GM23338 (cell line): ENCODE measurements around the gene LPP. TPM values are rescaled to one million over a fixed set of nuclear protein-coding genes. Genes with fewer than 3 reads are reported as not detected.

Experiments used
- ATAC-seq: fragments of 200-7000 bp; cut with Tn5 transposase; 3 replicates; pipeline ENCODE4 v1.9.1; 2020
- DNase-seq: peaks from one replicate; pipeline ENCODE4 v3.0.0-alpha.2; 2015; ENCODE audit warnings: low spot score
- H2AFZ ChIP-seq: fragments of 200-600 bp; sonication (generic); 2 replicates; pipeline ENCODE4 v1.8.0; 2016; ENCODE audit warnings: antibody characterized with exemption, mild to moderate bottlenecking, moderate library complexity
- H3F3A ChIP-seq: fragments of 200-600 bp; sonication (generic); replicated peaks from 2 replicates; pipeline ENCODE4 v1.8.0; 2017; ENCODE audit warnings: antibody characterized with exemption, mixed run types, low read depth
- H3K27ac ChIP-seq: fragments of 200-600 bp; sonication (generic); 2 replicates; pipeline ENCODE4 v1.6.1; 2016; ENCODE audit warnings: low read depth
- H3K27me3 ChIP-seq: fragments of 200-600 bp; sonication (generic); 2 replicates; pipeline ENCODE4 v1.8.0; 2016; ENCODE audit warnings: mild to moderate bottlenecking, mixed run types, moderate library complexity; ENCODE audit not compliant: insufficient read depth
- H3K36me3 ChIP-seq: fragments of 200-600 bp; sonication (generic); 2 replicates; pipeline ENCODE4 v1.8.0; 2016; ENCODE audit warnings: mild to moderate bottlenecking; ENCODE audit not compliant: insufficient read depth
- H3K4me1 ChIP-seq: fragments of 200-600 bp; sonication (generic); 2 replicates; pipeline ENCODE4 v1.8.0; 2016; ENCODE audit warnings: mild to moderate bottlenecking, moderate library complexity; ENCODE audit not compliant: insufficient read depth
- H3K4me2 ChIP-seq: fragments of 200-600 bp; sonication (generic); 2 replicates; pipeline ENCODE4 v1.7.1; 2017; ENCODE audit warnings: mixed run types
- H3K4me3 ChIP-seq: fragments of 200-600 bp; sonication (generic); 2 replicates; pipeline ENCODE4 v1.6.1; 2016; ENCODE audit warnings: mixed run types
- H3K79me2 ChIP-seq: fragments of 200-600 bp; sonication (generic); replicated peaks from 2 replicates; pipeline ENCODE4 v1.8.0; 2017; ENCODE audit warnings: mild to moderate bottlenecking; ENCODE audit not compliant: insufficient read depth
- H3K9me2 ChIP-seq: fragments of 200-600 bp; sonication (generic); 2 replicates; pipeline ENCODE4 v1.8.0; 2017; ENCODE audit not compliant: insufficient read depth
- H4K20me1 ChIP-seq: fragments of 200-600 bp; sonication (generic); replicated peaks from 2 replicates; pipeline ENCODE4 v1.8.0; 2017; ENCODE audit warnings: mild to moderate bottlenecking; ENCODE audit not compliant: insufficient read depth
- H3K27ac Mint-ChIP-seq: 2 replicates; pipeline ENCODE4 v1.8.0; 2020; ENCODE audit warnings: inconsistent platforms, mild to moderate bottlenecking, moderate library complexity, mixed read lengths
- H3K27me3 Mint-ChIP-seq: 3 replicates; pipeline ENCODE4 v1.8.0; 2022; ENCODE audit warnings: low read depth, mild to moderate bottlenecking, moderate library complexity, mixed read lengths, inconsistent platforms; ENCODE audit not compliant: insufficient read depth, poor library complexity
- H3K36me3 Mint-ChIP-seq: 3 replicates; pipeline ENCODE4 v1.8.0; 2021; ENCODE audit warnings: low read depth, mild to moderate bottlenecking, inconsistent platforms, moderate library complexity, mixed read lengths
- H3K4me1 Mint-ChIP-seq: 3 replicates; pipeline ENCODE4 v1.8.0; 2020; ENCODE audit warnings: mild to moderate bottlenecking, inconsistent platforms, mixed read lengths
- H3K4me3 Mint-ChIP-seq: 3 replicates; pipeline ENCODE4 v1.8.0; 2021; ENCODE audit warnings: moderate library complexity, mild to moderate bottlenecking, inconsistent platforms, mixed read lengths
- H3K9me3 Mint-ChIP-seq: 3 replicates; pipeline ENCODE4 v1.8.0; 2020; ENCODE audit warnings: moderate library complexity, mild to moderate bottlenecking, inconsistent platforms, mixed read lengths
- CREB1 ChIP-seq: fragments of 250-450 bp; sonication (Bioruptor Pico); IDR thresholded peaks from 2 replicates; pipeline ENCODE4 v1.5.0; 2020; ENCODE audit warnings: low read depth, mild to moderate bottlenecking, moderate library complexity
- EZH2 ChIP-seq: fragments of 200-600 bp; sonication (generic); IDR thresholded peaks from one replicate; pipeline ENCODE4 v1.8.0; 2017; ENCODE audit warnings: antibody characterized with exemption, mild to moderate bottlenecking, low read depth; ENCODE audit not compliant: unreplicated experiment
- JUNB ChIP-seq: IDR thresholded peaks from one replicate; pipeline ENCODE4 v1.6.1; 2016; ENCODE audit warnings: antibody characterized with exemption; ENCODE audit not compliant: unreplicated experiment
- NANOG ChIP-seq: IDR thresholded peaks from 2 replicates; pipeline ENCODE4 v1.6.1; 2016; ENCODE audit warnings: antibody characterized with exemption, borderline replicate concordance
- STAT1 ChIP-seq: IDR thresholded peaks from one replicate; pipeline ENCODE4 v1.6.1; 2016; ENCODE audit warnings: antibody characterized with exemption; ENCODE audit not compliant: unreplicated experiment
- ZNF114 ChIP-seq: fragments of 250-450 bp; sonication (Bioruptor Pico); IDR thresholded peaks from 2 replicates; pipeline ENCODE4 v1.5.0; 2020; ENCODE audit warnings: mild to moderate bottlenecking, moderate library complexity
- polyA plus RNA-seq: library from polyadenylated mRNA; unstranded; fragments of >200 nt; fragmentation: Nextera tagmentation; extraction: Ambion mirVana; gene quantifications from 2 replicates; pipeline ENCODE4 v1.2.1, GENCODE V29; 2016
- total RNA-seq: library from RNA; depleted of rRNA; stranded (reverse); fragments of >200 nt; shearing (Covaris generic); gene quantifications from 2 replicates; pipeline ENCODE4 v1.2.3, GENCODE V29; 2014
- TF ChIP-seq, protein P1 (sequence below): IDR thresholded peaks from one replicate; pipeline ENCODE4 v1.6.1; 2018; ENCODE audit warnings: antibody characterized with exemption; ENCODE audit not compliant: unreplicated experiment
- TF ChIP-seq, protein P2 (sequence below), 2 experiments: fragments of 200-600 bp in 1 of 2; sonication (generic) in 1 of 2; conservative IDR thresholded peaks; 2 replicates each; pipeline versions ENCODE4 v1.5.1 to v1.6.1; 2016 to 2017; ENCODE audit warnings: antibody characterized with exemption in 2 of 2, low read depth in 2 of 2, mild to moderate bottlenecking in 2 of 2, moderate library complexity in 1 of 2
- TF ChIP-seq, protein P3 (sequence below): fragments of 250-450 bp; sonication (Bioruptor Pico); IDR thresholded peaks from 2 replicates; pipeline ENCODE4 v1.5.0; 2020; ENCODE audit warnings: mild to moderate bottlenecking, moderate library complexity

The LPP gene
- total and polyA plus RNA-seq, 2 experiments from 2014 or later: 23.0 to 35.2 TPM

DNA sequence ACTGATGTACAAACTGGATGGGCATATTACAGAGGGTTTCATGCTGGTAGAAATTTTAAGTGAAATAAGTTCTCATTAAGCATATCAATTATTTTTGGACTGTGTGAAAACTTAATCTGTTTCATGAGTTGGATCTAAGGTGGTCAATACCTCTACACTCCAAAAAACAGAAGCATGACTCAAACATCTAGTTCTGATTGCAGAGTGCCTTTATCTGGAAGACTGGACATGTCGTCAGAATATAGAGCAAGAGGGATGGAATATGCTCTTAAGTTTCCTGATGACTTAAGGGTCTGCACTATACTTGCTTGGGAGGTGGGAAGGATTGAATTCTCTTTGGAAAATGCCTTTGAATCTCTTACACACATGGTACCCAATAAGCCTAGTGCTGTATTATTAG is 138.3 kb downstream of the LPP start (continued):
- TF ChIP-seq, protein P1, sequence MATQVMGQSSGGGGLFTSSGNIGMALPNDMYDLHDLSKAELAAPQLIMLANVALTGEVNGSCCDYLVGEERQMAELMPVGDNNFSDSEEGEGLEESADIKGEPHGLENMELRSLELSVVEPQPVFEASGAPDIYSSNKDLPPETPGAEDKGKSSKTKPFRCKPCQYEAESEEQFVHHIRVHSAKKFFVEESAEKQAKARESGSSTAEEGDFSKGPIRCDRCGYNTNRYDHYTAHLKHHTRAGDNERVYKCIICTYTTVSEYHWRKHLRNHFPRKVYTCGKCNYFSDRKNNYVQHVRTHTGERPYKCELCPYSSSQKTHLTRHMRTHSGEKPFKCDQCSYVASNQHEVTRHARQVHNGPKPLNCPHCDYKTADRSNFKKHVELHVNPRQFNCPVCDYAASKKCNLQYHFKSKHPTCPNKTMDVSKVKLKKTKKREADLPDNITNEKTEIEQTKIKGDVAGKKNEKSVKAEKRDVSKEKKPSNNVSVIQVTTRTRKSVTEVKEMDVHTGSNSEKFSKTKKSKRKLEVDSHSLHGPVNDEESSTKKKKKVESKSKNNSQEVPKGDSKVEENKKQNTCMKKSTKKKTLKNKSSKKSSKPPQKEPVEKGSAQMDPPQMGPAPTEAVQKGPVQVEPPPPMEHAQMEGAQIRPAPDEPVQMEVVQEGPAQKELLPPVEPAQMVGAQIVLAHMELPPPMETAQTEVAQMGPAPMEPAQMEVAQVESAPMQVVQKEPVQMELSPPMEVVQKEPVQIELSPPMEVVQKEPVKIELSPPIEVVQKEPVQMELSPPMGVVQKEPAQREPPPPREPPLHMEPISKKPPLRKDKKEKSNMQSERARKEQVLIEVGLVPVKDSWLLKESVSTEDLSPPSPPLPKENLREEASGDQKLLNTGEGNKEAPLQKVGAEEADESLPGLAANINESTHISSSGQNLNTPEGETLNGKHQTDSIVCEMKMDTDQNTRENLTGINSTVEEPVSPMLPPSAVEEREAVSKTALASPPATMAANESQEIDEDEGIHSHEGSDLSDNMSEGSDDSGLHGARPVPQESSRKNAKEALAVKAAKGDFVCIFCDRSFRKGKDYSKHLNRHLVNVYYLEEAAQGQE: no peak
- TF ChIP-seq, protein P2, sequence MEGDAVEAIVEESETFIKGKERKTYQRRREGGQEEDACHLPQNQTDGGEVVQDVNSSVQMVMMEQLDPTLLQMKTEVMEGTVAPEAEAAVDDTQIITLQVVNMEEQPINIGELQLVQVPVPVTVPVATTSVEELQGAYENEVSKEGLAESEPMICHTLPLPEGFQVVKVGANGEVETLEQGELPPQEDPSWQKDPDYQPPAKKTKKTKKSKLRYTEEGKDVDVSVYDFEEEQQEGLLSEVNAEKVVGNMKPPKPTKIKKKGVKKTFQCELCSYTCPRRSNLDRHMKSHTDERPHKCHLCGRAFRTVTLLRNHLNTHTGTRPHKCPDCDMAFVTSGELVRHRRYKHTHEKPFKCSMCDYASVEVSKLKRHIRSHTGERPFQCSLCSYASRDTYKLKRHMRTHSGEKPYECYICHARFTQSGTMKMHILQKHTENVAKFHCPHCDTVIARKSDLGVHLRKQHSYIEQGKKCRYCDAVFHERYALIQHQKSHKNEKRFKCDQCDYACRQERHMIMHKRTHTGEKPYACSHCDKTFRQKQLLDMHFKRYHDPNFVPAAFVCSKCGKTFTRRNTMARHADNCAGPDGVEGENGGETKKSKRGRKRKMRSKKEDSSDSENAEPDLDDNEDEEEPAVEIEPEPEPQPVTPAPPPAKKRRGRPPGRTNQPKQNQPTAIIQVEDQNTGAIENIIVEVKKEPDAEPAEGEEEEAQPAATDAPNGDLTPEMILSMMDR (conservative IDR thresholded peaks at IDR 0.05; ENCODE audit: low read depth in 2 of 2): no peak

DNA sequence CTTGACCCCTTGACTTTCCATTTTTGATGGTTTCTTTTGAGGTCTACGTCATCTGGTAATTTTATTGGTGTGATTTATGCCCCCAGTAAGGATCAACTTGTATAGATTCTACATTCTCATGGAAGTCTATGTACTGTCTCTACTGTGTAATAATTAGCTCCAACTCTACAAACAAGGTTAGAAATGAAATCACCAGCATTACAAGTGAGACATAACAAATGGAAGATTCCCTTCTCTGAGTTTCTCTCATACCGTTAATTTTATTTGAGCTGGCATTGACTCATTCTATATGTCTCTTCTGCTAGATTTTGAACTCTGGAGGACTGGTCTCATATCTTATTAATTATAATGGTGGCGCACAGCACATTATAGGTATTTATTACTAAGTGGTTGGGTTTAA is 138.9 kb downstream of the LPP start:
- H3K4me1 ChIP-seq: peaks cover under 1% of the 10 kb centered on the region; the same call in 1 of the 2 replicates
- no peaks in the 10 kb centered on the region for H3K27me3 Mint-ChIP-seq
- peaks cover 7% of the 10 kb centered on the region for H3K4me1 Mint-ChIP-seq
- TF ChIP-seq NANOG: no peak
- TF ChIP-seq CREB1: no peak
- TF ChIP-seq, protein P3, sequence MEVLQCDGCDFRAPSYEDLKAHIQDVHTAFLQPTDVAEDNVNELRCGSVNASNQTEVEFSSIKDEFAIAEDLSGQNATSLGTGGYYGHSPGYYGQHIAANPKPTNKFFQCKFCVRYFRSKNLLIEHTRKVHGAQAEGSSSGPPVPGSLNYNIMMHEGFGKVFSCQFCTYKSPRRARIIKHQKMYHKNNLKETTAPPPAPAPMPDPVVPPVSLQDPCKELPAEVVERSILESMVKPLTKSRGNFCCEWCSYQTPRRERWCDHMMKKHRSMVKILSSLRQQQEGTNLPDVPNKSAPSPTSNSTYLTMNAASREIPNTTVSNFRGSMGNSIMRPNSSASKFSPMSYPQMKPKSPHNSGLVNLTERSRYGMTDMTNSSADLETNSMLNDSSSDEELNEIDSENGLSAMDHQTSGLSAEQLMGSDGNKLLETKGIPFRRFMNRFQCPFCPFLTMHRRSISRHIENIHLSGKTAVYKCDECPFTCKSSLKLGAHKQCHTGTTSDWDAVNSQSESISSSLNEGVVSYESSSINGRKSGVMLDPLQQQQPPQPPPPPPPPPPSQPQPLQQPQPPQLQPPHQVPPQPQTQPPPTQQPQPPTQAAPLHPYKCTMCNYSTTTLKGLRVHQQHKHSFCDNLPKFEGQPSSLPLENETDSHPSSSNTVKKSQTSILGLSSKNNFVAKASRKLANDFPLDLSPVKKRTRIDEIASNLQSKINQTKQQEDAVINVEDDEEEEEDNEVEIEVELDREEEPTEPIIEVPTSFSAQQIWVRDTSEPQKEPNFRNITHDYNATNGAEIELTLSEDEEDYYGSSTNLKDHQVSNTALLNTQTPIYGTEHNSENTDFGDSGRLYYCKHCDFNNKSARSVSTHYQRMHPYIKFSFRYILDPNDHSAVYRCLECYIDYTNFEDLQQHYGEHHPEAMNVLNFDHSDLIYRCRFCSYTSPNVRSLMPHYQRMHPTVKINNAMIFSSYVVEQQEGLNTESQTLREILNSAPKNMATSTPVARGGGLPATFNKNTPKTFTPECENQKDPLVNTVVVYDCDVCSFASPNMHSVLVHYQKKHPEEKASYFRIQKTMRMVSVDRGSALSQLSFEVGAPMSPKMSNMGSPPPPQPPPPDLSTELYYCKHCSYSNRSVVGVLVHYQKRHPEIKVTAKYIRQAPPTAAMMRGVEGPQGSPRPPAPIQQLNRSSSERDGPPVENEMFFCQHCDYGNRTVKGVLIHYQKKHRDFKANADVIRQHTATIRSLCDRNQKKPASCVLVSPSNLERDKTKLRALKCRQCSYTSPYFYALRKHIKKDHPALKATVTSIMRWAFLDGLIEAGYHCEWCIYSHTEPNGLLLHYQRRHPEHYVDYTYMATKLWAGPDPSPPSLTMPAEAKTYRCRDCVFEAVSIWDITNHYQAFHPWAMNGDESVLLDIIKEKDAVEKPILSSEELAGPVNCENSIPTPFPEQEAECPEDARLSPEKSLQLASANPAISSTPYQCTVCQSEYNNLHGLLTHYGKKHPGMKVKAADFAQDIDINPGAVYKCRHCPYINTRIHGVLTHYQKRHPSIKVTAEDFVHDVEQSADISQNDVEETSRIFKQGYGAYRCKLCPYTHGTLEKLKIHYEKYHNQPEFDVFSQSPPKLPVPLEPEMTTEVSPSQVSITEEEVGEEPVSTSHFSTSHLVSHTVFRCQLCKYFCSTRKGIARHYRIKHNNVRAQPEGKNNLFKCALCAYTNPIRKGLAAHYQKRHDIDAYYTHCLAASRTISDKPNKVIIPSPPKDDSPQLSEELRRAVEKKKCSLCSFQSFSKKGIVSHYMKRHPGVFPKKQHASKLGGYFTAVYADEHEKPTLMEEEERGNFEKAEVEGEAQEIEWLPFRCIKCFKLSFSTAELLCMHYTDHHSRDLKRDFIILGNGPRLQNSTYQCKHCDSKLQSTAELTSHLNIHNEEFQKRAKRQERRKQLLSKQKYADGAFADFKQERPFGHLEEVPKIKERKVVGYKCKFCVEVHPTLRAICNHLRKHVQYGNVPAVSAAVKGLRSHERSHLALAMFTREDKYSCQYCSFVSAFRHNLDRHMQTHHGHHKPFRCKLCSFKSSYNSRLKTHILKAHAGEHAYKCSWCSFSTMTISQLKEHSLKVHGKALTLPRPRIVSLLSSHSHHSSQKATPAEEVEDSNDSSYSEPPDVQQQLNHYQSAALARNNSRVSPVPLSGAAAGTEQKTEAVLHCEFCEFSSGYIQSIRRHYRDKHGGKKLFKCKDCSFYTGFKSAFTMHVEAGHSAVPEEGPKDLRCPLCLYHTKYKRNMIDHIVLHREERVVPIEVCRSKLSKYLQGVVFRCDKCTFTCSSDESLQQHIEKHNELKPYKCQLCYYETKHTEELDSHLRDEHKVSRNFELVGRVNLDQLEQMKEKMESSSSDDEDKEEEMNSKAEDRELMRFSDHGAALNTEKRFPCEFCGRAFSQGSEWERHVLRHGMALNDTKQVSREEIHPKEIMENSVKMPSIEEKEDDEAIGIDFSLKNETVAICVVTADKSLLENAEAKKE (CRISPR knock-in tag): no peak
- TF ChIP-seq JUNB: no peak
- TF ChIP-seq STAT1: no peak
- no peak for TF ChIP-seq EZH2
- no peak for TF ChIP-seq ZNF114 (CRISPR knock-in tag)
- TF ChIP-seq, protein P2 (conservative IDR thresholded peaks at IDR 0.05; ENCODE audit: low read depth in 2 of 2): no peak

More for the DNA sequence above, 138.9 kb downstream of the LPP start:
- Mint-ChIP-seq H3K9me3 (no peaks in the 10 kb centered on the region), H3K27ac (no peak overlapping the region), H3K36me3 (no peaks in the 10 kb centered on the region; the same call in 2 of the 3 replicates), H3K4me3 (no peak overlapping the region)
- Histone ChIP-seq H3K36me3 (no peaks in the 10 kb centered on the region), H3K9me2 (no peaks in the 10 kb centered on the region), H4K20me1 (no peaks in the 10 kb centered on the region), H3K79me2 (peaks cover 23% of the 10 kb centered on the region; the same call in 1 of the 2 replicates), H3K4me2 (no peak overlapping the region), H3K4me3 (no peak overlapping the region), H3K27me3 (no peaks in the 10 kb centered on the region), H3K27ac (no peak overlapping the region), H3F3A (no peaks in the 10 kb centered on the region), H2AFZ (no peak overlapping the region)
- ATAC-seq: no peak
- DNase-seq: no peak
